Midbrain (tissue), 1 donor: ENCODE measurements around the gene RASGRF2.

ENCODE experiments used
- DNase-seq: peaks from one replicate; lab custom pipeline; 2025; lab: John Stamatoyannopoulos, UW

The RASGRF2 gene

DNA sequence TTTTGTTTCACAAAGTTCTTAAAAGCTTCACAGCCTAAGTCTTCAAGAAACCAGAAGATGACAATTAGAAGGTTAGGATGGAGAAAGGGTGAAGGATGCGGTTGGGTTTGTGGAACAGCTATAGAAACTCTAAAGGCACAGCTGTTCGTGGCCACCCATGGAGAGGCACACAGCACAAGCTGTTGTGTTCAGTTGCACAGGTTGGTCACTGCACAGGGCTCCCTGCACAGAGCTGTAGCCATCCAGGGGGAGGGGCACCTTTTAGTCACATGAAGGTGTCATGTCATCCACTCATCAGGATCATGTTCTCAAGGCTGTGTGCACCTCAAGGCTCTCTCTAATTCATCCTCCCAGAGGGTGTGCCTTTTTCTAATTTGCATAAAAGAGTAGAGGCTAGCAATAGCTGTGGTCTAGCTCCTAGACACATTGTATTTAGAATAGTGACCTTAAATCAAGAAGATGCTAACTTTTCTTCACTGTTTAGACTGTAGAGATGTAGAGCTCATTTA lies 5.0 kb upstream of the RASGRF2 start:
- no peak for DNase-seq

DNA sequence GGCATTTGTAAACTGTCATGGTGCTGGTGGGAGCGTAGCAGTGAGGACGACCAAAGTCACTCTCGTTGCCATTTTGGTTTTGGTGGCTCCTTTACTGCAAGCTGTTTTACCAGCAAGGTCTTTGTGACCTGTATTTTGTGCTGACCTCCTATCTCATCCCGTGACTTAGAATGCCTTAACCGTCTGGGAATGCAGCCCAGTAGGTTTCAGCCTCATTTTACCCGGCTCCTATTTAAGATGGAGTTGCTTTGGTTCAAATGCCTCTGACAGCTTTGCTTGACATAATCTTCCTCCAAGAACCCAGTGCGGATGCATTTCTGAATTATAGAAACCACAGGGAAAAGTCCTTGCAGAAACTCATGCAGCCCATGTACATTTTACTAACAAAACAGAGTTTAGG lies 3.9 kb upstream of the RASGRF2 start:
- DNase-seq = no peak

DNA sequence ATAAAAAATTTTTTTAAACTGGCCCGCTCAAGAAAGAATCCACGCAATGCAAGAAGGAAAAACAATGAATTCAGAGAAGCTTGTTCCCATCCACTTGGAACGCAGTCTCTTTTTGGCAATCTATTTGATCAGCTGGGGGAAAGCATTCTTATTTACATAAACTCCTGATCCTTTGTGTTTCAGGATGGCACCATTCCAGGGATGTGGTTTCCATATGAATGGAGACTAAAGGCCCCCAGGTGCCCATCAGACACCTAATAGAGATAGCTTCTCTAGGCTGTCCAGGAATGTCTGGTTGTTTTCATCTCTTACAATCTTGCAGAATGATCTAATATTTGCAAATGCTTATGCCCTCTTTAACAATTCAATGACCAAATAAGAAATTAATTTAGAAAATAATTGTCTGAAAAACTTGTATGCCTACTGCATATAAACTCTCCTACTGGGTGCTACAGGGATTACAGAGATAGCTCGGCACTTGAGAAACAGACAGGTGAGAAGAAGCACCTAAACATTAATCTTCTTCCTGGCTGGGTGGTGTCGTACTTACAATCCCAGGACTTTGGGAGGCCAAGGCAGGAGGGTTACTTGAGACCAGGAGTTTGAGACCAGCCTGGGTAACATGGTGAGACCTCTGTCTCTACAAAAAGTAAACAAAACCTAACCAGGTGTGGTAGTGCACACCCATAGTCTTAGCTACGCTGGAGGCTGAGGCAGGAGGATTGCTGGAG lies 3.0 kb upstream of the RASGRF2 start:
- no peak for DNase-seq

DNA sequence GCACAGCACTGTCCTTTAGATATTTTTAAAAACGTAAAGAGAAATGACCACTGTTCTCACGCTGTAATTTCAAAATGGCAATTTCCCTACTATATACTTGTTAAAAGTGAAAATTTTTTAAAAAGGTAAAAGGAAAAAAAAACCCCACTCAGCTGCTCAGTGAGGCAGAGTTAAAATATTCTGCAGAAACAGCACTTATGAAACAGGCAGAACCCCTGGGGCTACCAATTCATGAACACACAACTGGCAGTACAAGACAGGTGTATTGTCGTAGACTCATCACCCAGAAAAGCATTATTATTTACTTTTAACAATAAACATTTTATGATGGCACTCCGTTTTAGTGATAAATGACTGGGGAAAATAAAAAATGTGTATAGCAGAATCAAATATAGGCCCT lies 1.5 kb upstream of the RASGRF2 start:
- DNase-seq = no peak

DNA sequence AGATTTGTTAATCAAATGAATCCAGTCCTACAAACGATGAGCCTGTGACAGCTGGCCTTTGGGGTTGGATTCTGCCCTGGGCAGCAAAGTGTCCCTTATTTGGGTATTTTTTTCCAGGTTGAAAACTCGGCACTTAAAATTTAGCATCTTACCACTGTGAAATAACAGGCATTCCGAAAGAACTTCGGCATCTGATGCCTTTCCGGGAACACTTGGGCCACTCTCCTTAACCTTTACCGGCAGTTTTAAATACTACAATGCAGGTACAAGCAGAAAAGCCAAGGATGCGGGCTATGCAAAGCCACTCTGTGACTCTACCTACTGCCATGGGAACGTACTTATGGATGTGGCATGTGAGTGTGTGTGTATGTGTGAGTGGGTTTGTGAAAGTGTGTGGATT lies 1.0 kb upstream of the RASGRF2 start:
- no peak for DNase-seq

DNA sequence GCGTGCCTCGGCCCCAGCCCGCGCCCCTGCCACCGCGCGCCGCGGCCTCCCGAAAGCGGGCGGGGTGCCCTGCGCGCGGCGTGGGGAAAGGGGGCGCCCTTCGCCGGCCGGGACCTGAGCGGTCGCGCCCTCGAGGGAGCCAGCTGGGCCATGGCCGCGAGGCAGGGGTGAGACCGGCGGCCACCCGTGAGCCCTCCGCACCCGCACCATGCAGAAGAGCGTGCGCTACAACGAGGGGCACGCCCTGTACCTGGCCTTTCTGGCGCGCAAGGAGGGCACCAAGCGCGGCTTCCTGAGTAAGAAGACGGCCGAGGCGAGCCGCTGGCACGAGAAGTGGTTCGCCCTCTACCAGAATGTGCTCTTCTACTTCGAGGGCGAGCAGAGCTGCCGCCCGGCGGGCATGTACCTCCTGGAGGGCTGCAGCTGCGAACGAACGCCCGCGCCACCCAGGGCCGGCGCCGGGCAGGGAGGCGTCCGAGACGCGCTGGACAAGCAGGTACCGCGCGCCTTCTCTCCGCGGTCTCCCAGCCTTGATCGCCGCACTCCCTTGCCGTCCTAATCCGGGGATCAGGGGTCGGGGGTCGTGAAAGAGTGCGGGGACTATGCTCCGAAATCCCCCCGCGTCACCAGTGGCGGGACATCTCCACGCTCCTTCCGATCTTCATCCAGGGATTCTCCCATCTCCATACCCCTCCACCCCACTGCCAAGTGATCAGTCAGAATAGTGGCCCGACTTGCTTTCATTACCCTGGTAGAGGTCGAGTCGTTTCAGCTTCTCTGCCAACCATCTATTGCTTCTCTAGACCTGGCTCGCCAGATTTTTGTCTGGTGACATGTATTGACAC lies 590 bp downstream of the RASGRF2 start:
- peak; percentile 53 for DNase-seq

DNA sequence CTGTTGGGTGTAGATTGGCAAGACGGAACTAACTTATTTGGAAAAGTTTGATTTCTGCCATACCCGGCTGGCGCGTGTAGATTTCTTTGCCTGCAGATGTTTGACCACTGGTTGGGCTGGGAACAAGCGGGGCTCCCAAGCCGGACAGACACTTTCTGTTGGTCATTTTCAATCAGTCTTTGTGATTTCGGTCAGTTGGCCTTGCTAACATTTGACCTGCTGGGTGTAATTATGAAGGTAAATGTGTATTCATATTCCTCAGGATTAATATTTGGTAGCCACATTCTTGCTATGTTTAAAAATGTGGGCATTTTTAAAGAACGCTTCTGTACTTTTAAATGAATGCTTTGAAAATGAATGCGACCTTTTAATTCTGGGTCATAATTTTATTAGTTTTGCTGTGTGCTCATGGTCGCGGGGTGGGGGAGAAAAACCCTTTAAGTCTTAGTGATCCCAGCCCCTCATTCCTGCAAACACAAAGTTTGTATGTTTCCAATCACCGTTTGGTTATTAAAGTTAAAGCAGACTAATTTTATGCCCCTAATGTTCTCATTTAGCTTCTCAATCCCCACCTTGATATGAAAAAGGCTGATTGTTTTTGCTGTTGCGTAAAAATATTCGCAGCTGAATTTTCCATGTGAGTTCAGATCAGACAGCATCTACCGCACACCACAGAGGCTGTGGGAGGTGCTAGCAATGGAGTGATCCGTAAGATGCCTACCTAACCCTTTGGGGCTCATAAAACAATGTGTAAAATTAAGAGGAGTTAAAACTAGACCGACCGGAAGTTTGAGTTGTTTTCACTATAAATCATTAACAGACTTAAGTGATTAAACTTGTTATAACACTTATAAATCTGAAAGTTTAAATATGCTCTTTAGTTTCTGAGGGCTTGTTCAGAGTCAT lies 1.5 kb downstream of the RASGRF2 start:
- no peak for DNase-seq

DNA sequence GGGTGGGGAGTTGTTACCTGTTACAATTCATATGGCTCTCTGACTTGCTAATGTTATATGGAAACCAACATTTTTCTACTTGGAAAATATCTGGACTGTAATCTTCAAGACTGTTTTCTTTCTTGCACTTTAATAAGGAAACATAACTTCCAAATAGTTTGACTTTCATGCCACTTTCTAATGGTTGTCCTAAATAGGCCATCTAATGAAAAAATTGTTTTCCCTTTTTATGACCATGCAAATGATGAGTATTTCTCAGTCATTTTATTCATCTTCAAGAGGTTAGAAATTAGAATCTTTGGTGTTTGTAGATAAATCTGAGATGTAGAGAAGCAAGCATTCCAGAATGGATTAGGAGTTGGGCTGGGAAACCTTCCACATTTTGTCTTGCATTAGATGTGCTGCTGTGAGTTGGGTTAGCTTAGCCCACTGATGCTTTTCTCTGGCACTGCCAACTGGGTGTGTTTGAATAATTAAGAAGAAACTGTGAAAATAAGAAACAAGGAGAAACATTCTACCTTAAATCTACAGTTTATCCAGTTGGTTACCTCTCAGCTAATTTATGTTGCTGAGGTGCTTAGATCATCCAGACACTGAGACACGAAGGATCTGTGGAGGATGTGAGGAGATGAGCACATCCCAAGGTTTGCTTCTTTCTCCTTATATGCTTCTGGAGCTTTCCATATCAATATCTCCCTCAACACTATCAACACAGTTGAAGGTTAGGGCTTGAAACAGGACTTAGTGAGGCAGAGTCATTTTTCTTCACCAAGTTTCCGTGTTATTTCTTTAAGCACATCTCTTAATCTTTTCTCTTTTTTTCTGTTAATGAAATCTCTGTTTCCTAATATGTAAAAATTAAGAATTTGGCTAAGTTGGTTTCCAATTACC lies 2.7 kb downstream of the RASGRF2 start:
- DNase-seq = no peak

DNA sequence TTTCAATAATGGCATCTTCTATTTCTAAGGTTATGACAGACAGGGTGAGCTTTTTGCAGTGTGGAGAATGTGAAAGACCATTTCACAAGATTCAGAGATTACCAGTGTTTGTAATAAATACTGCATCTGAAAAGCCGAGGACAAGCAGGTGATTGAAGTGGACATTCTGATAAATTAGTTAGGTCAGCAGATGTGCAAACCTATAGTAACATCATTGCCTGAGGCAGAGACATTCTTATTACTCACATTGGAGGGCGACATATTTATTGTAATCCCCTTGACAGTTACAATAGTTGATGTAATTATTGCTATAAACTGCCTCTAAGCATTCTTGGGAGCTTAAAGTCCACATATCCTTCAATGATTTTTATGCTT lies 3.3 kb downstream of the RASGRF2 start:
- DNase-seq = peak; percentile 42

DNA sequence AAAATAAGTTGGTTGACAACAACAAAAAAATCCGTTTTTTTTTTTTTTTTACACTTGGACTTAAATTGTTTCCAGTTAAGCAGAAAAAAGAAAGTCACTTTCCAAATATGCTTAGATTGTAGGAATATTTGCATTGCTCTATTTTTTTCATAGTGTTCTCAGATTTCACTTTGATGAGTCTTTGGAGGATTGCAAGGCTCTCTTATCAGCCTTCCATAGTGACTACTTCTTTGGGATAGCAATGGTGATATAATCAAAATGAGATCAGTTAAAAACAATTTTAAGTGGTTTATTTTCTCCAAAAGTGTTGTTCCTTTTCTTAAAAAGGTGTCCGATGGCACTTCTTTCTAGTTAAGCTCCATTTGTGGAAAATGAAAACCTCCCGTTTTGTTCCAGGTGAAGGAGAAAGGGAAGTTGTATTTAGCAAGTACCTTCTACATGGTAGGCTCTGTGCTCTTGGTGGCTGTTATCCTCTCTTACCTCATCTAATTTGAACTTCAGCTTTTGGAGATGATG lies 3.9 kb downstream of the RASGRF2 start:
- no peak for DNase-seq

DNA sequence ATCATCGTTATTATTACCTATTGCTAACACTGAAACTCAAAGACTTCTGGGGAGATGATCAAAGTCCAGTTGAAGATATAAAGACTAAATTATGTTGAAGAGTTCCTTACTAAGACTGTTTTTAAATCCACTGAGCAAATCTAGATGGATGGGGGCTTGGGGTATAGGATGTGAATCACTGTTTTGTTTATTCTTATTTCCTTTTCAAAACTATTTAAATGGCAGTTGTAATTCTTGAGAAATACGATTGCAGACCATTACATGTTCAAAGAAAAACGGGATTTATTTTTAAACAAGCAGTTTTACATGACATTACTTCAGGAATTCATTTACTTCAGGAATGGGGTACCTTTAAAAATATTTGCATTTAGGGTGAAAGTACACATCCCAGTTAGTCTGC lies 4.3 kb downstream of the RASGRF2 start:
- DNase-seq = no peak

DNA sequence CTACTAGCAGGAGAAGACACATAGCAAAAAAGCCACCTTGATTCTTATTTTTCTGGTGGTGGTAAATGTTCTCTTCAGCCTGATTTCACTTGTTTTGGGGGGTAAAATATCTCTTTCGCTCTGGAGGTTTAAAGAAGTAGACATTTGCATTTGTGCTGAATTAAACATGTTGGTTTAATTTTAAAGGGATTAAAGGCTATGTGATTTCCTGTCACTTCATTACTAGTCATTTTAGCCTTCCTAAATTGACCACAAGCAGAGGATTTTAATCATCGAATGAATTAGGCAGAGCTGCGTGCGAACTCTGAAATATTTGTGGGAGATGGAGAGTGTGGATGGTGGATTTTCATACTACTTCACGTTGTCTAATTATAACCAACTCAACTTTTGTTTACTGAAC lies 4.8 kb downstream of the RASGRF2 start:
- DNase-seq = no peak

DNA sequence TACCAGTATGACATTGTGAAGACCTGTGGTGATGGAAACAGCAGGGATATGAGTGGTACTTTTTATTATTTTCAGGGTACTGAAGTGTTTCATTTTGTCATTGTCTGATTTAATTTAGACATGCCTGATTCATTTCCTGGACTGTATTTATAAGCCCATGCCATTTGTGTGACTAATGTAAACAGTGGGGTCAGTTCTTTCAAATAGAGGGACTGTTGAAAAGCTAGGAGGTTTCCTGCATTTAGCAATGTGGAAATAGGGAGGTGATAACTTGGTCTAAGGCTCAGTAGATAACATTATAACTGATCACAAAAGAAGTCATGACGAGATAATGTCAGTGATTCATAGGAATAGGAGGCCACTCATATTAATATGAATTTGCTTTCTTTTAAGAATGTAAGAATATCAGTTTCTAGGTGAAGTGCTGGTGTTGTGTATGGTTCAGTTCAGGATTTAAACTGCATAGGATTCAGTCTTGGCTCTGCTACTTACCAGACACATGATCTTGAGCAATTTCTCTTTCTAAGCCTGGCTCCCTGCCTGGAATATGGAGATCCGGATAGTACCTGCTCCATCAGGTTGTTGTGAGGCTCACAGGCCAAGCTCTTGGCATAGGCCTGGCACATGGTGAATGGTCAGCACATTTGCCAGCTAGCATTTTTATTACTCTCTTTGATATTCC lies 7.5 kb downstream of the RASGRF2 start:
- no peak for DNase-seq

DNA sequence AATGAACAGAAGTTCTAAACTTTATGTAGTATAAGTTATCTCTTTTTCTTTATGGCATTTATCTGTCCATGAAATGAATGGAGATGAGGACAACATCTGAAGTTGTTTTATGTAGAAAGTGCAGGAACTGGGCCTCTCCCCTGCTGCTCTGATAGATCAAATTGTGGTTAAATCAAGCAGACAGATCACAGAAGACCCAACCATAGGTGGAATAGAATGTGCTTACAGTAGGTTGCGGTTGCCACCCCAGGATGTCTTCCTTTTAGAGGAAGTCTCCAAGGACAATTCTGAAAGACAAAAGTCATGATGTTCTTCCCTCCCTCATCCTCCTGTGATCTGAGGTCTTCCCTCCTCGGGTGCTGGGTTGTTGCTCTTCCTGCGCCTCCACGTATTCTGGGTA lies 12.9 kb downstream of the RASGRF2 start:
- DNase-seq = no peak

DNA sequence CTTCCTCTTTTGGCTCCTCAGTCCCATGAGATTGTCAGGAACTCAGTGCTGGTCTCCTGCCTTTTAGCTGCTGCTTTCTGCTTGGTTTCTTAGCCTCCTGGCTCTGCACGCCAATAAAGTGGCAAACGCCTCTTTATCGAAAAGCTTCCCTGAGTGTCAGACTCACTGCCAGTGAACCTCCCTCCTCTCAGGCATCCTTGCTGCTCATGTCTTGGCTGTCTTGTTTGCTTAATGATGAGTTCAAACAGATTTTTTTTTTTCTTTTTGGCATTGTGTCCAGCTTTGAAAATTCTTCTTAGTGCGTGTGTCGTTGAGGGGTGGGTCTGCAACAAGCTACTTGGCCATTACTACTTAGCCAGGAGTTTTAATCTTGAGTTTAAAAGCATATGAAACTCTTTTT lies 14.9 kb downstream of the RASGRF2 start:
- DNase-seq = no peak

DNA sequence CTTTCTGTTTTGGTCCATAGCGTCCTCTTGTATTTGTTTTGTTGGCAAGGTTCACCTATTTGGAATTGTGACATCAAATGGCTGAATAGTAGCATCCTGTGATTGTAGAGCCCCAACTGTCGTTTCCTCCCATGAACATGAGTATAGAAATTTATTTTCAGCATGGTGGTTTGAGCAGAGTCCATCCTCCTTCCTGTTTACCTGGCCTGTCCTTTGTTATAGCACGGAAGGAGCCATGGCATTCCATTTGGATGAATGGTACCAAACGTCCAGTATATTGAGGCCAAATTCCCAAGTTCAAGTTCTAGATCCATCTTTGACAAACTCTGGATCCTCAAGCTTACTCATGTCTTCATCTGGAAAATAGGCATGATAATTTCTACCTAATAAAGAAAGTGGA lies 16.8 kb downstream of the RASGRF2 start:
- DNase-seq = no peak

DNA sequence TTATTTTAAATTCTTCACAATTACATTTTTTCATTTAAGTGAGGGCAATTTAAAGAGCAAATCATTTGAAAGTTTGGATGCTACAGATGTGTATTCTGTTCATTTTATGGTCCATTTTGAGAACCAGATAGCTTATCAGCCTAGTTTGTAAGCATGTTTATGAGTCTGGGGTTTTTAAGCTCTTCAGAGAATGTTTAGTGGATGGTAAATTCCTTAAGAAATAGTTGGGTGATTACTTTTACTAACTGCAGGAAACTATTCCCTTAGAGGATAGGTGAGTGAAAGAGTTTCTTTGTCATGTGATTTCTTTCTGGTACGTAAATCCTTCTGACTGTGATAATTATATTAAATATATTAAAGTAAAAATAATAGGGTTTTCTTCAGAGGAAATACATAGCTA lies 17.6 kb downstream of the RASGRF2 start:
- DNase-seq = no peak

DNA sequence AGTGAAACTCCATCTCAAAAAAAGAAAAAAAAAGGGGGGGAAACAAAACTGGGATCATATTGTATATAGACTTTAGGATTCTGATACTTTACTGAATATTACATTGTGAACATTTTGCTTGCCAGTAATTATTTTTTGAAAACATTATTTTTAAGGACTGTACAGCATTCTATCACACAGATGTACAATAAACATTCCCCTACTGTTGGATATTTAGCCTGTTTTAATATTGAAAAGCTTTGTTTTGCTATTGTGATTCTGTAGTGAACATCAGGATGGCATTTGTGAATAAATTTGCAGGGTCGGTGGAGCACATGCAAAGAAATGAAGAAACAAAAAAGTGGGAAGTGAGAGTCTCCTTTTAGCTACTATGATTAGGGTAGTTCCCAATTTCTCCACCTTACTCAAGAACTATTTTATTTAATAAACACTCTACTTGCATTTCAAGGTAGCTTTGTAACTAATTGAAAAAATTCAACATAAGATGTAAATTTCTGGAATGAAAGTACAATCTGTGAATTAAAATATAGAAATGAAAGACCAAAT lies 18.7 kb downstream of the RASGRF2 start:
- DNase-seq = no peak

DNA sequence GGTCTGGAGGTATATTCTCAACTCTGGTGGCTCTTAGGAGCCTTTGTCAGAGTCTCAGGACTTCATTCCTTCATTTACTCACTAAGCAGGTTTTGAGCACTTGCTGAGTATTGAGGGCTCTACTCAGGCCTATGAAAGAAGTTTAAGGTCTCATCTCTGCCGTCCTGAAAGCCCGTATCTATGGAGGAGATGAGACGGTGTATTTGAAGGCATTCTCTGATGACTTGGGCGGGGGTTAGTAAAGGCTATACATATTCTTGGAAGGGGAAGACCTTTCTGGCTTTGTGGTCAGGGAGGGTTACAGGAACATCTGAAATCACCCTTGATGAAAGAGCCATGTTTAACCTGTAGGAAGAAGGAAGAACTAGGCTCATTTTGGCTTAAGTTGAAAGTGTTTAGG lies 21.9 kb downstream of the RASGRF2 start:
- DNase-seq = no peak

DNA sequence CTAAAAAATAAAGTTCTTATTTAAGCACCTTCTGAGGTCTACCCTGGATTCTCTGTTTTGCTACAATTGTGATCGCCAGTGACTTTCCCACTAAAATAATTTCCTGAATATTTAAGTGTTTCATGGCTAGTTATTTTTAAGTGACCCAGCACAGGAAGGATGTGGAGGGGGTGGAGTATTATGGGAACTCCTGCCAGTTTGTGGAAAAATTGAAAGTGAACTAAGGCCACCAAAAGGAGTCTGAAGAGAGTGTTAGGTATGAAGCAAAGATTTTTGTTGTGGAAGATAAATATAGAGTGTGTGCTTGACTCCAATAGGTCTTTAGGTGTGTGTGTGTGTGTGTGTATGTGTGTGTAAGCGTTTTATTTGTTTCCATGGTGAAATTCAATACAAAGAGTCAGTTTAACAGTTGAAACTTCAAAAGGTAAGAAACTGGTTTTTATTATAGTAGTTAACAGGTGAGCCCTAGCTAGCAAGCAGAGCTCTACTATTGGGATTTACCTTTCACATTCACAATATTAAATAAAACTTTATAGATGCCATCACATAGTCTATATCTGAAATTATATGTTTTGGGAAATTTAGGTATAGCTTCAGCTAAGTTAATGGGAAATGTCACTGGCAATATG lies 25.6 kb downstream of the RASGRF2 start:
- no peak for DNase-seq
